HEK293 (cell line): ENCODE results near the gene PYGM.
A peak's percentile ranks its signal among the peaks of the same experiment; 100 is the strongest.

Experiments
- CTCF ChIA-PET: fragments of 350-600 bp; formaldehyde crosslinking; extraction: SDS; loops from one replicate; lab custom pipeline; 2021; ENCODE audit warnings: antibody characterized with exemption; lab: Yijun Ruan, JAX
- POLR2A ChIA-PET: fragments of 300-600 bp; formaldehyde crosslinking; extraction: SDS; loops from one replicate; lab custom pipeline; 2020; ENCODE audit warnings: antibody characterized with exemption, inconsistent platforms; lab: Yijun Ruan, JAX
- H3K27ac ChIP-seq: fragments of 200-500 bp; sonication (Bioruptor generic); 2 replicates; pipeline ENCODE4 v1.5.1; 2014; ENCODE audit warnings: low read depth, low read length, control low read depth, inconsistent platforms; ENCODE audit errors: extremely low read depth
- H3K36me3 ChIP-seq, 2 experiments: fragments of 200-500 bp in 1 of 2; sonication (Bioruptor generic) in 1 of 2; 1 replicate in 1 of 2; 2 replicates in 1 of 2; pipeline ENCODE4 v1.5.1; 2014 to 2017; ENCODE audit warnings: inconsistent platforms in 2 of 2, low read length in 2 of 2; ENCODE audit not compliant: control insufficient read depth in 2 of 2, insufficient read depth in 1 of 2
- H3K4me1 ChIP-seq: fragments of 200-500 bp; sonication (Bioruptor generic); 2 replicates; pipeline ENCODE4 v1.5.1; 2014; ENCODE audit warnings: mild to moderate bottlenecking, low read length, inconsistent platforms; ENCODE audit not compliant: control insufficient read depth, insufficient read depth
- H3K4me3 ChIP-seq: 2 replicates; pipeline ENCODE4 v1.5.1; 2011; ENCODE audit warnings: low read depth, mild to moderate bottlenecking, control low read depth, low read length, moderate library complexity
- H3K9me3 ChIP-seq: fragments of 200-500 bp; sonication (Bioruptor generic); 2 replicates; pipeline ENCODE4 v1.5.1; 2014; ENCODE audit warnings: low read depth, low read length, inconsistent platforms; ENCODE audit not compliant: control insufficient read depth, insufficient read depth
- EGR2 ChIP-seq: fragments of 450-650 bp; formaldehyde crosslinking; IDR thresholded peaks from 2 replicates; pipeline ENCODE4 v1.5.1; 2016; ENCODE audit warnings: low read depth, missing biosample characterization, missing genetic modification characterization
- FEZF1 ChIP-seq: fragments of 450-650 bp; formaldehyde crosslinking; IDR thresholded peaks from 2 replicates; pipeline ENCODE4 v1.5.1; 2016; ENCODE audit warnings: missing biosample characterization, missing genetic modification characterization
- GLIS1 ChIP-seq: fragments of 450-650 bp; formaldehyde crosslinking; IDR thresholded peaks from 2 replicates; pipeline ENCODE4 v1.5.1; 2016; ENCODE audit warnings: missing biosample characterization, missing genetic modification characterization
- GLIS2 ChIP-seq: fragments of 450-650 bp; formaldehyde crosslinking; IDR thresholded peaks from 2 replicates; pipeline ENCODE4 v1.5.1; 2016; ENCODE audit warnings: missing biosample characterization, missing genetic modification characterization
- HOXC10 ChIP-seq: sonication (generic); formaldehyde crosslinking; IDR thresholded peaks from 2 replicates; pipeline ENCODE4 v1.8.1; 2023; ENCODE audit warnings: mild to moderate bottlenecking, missing genetic modification reagents
- KLF8 ChIP-seq: fragments of 450-650 bp; formaldehyde crosslinking; IDR thresholded peaks from 2 replicates; pipeline ENCODE4 v1.5.1; 2016; ENCODE audit warnings: missing biosample characterization, missing genetic modification characterization
- MEIS1 ChIP-seq: sonication (generic); formaldehyde crosslinking; IDR thresholded peaks from 2 replicates; pipeline ENCODE4 v1.8.1; 2022; ENCODE audit warnings: missing genetic modification reagents, mild to moderate bottlenecking, borderline replicate concordance
- ZBTB48 ChIP-seq: fragments of 450-650 bp; formaldehyde crosslinking; IDR thresholded peaks from 2 replicates; pipeline ENCODE4 v1.5.1; 2016; ENCODE audit warnings: missing biosample characterization, missing genetic modification characterization
- ZFHX2 ChIP-seq: fragments of 450-650 bp; formaldehyde crosslinking; conservative IDR thresholded peaks from 2 replicates; pipeline ENCODE4 v1.5.1; 2016; ENCODE audit warnings: missing biosample characterization, missing genetic modification characterization
- ZIC2 ChIP-seq: fragments of 450-650 bp; formaldehyde crosslinking; IDR thresholded peaks from 2 replicates; pipeline ENCODE4 v1.5.1; 2016; ENCODE audit warnings: missing biosample characterization, missing genetic modification characterization
- ZNF146 ChIP-seq: fragments of 450-650 bp; formaldehyde crosslinking; IDR thresholded peaks from 2 replicates; pipeline ENCODE4 v1.5.1; 2016; ENCODE audit warnings: missing biosample characterization, missing genetic modification characterization
- ZNF19 ChIP-seq: fragments of 450-650 bp; formaldehyde crosslinking; IDR thresholded peaks from 2 replicates; pipeline ENCODE4; 2016; ENCODE audit warnings: missing biosample characterization, missing genetic modification characterization, low read depth
- ZNF239 ChIP-seq: fragments of 450-650 bp; formaldehyde crosslinking; IDR thresholded peaks from 2 replicates; pipeline ENCODE4 v1.5.1; 2016; ENCODE audit warnings: missing biosample characterization, missing genetic modification characterization
- ZNF366 ChIP-seq: fragments of 450-650 bp; formaldehyde crosslinking; conservative IDR thresholded peaks from 2 replicates; pipeline ENCODE4 v1.5.1; 2016; ENCODE audit warnings: missing biosample characterization, missing genetic modification characterization
- ZNF473 ChIP-seq: fragments of 450-650 bp; formaldehyde crosslinking; IDR thresholded peaks from 2 replicates; pipeline ENCODE4 v1.5.1; 2017; ENCODE audit warnings: missing biosample characterization, missing genetic modification characterization
- ZNF514 ChIP-seq: fragments of 450-650 bp; formaldehyde crosslinking; IDR thresholded peaks from 2 replicates; pipeline ENCODE4 v1.5.1; 2016; ENCODE audit warnings: missing biosample characterization, missing genetic modification characterization
- ZNF561 ChIP-seq: fragments of 450-650 bp; IDR thresholded peaks from 2 replicates; pipeline ENCODE4 v1.5.1; 2018; ENCODE audit warnings: missing biosample characterization, missing genetic modification characterization, borderline replicate concordance
- ZNF626 ChIP-seq: fragments of 450-650 bp; sonication (Bioruptor Pico); formaldehyde crosslinking; IDR thresholded peaks from 2 replicates; pipeline ENCODE4 v1.5.1; 2018; ENCODE audit warnings: missing biosample characterization, missing genetic modification characterization, inconsistent platforms
- ZSCAN23 ChIP-seq: fragments of 450-650 bp; formaldehyde crosslinking; IDR thresholded peaks from 2 replicates; pipeline ENCODE4 v1.5.1; 2016; ENCODE audit warnings: missing biosample characterization, missing genetic modification characterization
- TF ChIP-seq, protein P1 (sequence below): fragments of 450-650 bp; formaldehyde crosslinking; IDR thresholded peaks from 2 replicates; pipeline ENCODE4 v1.5.1; 2016; ENCODE audit warnings: missing biosample characterization, missing genetic modification characterization
- TF ChIP-seq, protein P2 (sequence below): fragments of 450-650 bp; formaldehyde crosslinking; IDR thresholded peaks from 2 replicates; pipeline ENCODE4 v1.5.1; 2016; ENCODE audit warnings: missing biosample characterization, missing genetic modification characterization
- TF ChIP-seq, protein P3 (sequence below): sonication (generic); formaldehyde crosslinking; IDR thresholded peaks from 2 replicates; pipeline ENCODE4 v1.8.1; 2022; ENCODE audit warnings: mild to moderate bottlenecking, moderate library complexity, missing genetic modification reagents
- TF ChIP-seq, protein P4 (sequence below): fragments of 450-650 bp; IDR thresholded peaks from 2 replicates; pipeline ENCODE4 v1.5.1; 2018; ENCODE audit warnings: missing biosample characterization, mild to moderate bottlenecking, missing genetic modification characterization

PYGM gene

DNA sequence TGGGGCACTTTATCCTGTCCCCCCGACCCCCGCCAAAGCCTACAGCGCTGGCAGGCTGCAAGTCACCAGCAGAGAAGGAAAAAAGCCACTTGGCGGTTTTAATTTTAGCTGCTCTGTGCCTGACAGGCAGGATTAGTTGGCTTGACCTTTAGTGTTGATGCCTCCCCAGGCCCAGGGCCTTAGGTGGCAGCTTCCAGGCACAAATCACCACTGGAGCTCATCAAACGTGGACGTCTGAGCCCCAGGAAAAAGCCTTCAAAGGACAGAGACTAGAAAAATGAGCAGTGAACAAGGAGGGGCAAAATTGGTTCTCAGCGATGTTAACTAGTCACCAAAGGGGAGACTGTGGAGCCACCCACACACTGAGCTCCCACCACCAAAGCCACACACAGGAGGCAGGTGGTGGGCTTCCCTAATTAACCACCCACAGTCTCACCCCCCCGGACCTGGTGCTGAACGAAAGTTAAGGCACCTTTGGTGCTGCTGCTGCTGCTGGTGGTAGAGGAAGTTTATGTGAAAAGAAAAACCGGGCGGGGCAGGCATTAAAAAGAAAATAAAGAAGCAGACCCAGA is 4.4 kb upstream of the PYGM start:
- H3K4me3 ChIP-seq: no peak overlapping the region
- no peak for TF ChIP-seq ZNF561
- TF ChIP-seq ZFHX2 (tag by site-specific recombination): peak; percentile 89
- TF ChIP-seq ZNF366: no peak
- TF ChIP-seq ZNF473 (tag by site-specific recombination): no peak
- no peak for TF ChIP-seq ZNF19 (tag by site-specific recombination)
- TF ChIP-seq ZNF146 (tag by site-specific recombination): no peak
- peak; percentile 91 for TF ChIP-seq GLIS1 (tag by site-specific recombination)
- no peak for TF ChIP-seq ZNF626 (tag by site-specific recombination)
- TF ChIP-seq MEIS1 (CRISPR knock-in tag): no peak
- TF ChIP-seq EGR2 (tag by site-specific recombination): peak; percentile 89
- TF ChIP-seq, protein P1, sequence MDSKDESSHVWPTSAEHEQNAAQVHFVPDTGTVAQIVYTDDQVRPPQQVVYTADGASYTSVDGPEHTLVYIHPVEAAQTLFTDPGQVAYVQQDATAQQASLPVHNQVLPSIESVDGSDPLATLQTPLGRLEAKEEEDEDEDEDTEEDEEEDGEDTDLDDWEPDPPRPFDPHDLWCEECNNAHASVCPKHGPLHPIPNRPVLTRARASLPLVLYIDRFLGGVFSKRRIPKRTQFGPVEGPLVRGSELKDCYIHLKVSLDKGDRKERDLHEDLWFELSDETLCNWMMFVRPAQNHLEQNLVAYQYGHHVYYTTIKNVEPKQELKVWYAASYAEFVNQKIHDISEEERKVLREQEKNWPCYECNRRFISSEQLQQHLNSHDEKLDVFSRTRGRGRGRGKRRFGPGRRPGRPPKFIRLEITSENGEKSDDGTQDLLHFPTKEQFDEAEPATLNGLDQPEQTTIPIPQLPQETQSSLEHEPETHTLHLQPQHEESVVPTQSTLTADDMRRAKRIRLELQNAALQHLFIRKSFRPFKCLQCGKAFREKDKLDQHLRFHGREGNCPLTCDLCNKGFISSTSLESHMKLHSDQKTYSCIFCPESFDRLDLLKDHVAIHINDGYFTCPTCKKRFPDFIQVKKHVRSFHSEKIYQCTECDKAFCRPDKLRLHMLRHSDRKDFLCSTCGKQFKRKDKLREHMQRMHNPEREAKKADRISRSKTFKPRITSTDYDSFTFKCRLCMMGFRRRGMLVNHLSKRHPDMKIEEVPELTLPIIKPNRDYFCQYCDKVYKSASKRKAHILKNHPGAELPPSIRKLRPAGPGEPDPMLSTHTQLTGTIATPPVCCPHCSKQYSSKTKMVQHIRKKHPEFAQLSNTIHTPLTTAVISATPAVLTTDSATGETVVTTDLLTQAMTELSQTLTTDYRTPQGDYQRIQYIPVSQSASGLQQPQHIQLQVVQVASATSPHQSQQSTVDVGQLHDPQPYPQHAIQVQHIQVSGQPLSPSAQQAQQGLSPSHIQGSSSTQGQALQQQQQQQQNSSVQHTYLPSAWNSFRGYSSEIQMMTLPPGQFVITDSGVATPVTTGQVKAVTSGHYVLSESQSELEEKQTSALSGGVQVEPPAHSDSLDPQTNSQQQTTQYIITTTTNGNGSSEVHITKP (tag by site-specific recombination): 0 out of 2 replicates have a peak, but pooled peaks have one; percentile 28
- TF ChIP-seq ZSCAN23: no peak
- no peak for TF ChIP-seq ZNF514 (tag by site-specific recombination)
- TF ChIP-seq FEZF1: peak; percentile 28
- TF ChIP-seq, protein P2, sequence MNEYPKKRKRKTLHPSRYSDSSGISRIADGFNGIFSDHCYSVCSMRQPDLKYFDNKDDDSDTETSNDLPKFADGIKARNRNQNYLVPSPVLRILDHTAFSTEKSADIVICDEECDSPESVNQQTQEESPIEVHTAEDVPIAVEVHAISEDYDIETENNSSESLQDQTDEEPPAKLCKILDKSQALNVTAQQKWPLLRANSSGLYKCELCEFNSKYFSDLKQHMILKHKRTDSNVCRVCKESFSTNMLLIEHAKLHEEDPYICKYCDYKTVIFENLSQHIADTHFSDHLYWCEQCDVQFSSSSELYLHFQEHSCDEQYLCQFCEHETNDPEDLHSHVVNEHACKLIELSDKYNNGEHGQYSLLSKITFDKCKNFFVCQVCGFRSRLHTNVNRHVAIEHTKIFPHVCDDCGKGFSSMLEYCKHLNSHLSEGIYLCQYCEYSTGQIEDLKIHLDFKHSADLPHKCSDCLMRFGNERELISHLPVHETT (tag by site-specific recombination): no peak
- no peak for TF ChIP-seq ZNF239
- peak; percentile 55 for TF ChIP-seq ZIC2 (tag by site-specific recombination)
- no peak for TF ChIP-seq KLF8 (tag by site-specific recombination)
- TF ChIP-seq GLIS2 (tag by site-specific recombination): 0 out of 2 replicates have a peak, but pooled peaks have one; percentile 3
- TF ChIP-seq, protein P3, sequence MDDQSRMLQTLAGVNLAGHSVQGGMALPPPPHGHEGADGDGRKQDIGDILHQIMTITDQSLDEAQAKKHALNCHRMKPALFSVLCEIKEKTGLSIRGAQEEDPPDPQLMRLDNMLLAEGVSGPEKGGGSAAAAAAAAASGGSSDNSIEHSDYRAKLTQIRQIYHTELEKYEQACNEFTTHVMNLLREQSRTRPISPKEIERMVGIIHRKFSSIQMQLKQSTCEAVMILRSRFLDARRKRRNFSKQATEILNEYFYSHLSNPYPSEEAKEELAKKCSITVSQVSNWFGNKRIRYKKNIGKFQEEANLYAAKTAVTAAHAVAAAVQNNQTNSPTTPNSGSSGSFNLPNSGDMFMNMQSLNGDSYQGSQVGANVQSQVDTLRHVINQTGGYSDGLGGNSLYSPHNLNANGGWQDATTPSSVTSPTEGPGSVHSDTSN (CRISPR knock-in tag): no peak
- TF ChIP-seq HOXC10 (CRISPR knock-in tag): no peak
- no peak for TF ChIP-seq ZBTB48 (tag by site-specific recombination)
- TF ChIP-seq, protein P4, sequence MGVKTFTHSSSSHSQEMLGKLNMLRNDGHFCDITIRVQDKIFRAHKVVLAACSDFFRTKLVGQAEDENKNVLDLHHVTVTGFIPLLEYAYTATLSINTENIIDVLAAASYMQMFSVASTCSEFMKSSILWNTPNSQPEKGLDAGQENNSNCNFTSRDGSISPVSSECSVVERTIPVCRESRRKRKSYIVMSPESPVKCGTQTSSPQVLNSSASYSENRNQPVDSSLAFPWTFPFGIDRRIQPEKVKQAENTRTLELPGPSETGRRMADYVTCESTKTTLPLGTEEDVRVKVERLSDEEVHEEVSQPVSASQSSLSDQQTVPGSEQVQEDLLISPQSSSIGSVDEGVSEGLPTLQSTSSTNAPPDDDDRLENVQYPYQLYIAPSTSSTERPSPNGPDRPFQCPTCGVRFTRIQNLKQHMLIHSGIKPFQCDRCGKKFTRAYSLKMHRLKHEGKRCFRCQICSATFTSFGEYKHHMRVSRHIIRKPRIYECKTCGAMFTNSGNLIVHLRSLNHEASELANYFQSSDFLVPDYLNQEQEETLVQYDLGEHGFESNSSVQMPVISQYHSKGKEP (tag by site-specific recombination): no peak
- peaks cover 7% of the 10 kb centered on the region for H3K4me1 ChIP-seq
- H3K9me3 ChIP-seq: no peaks in the 10 kb centered on the region
- H3K27ac ChIP-seq: peak overlapping the region; percentile 18
- ChIA-PET POLR2A (interaction anchor here (0.9 to 5.8 kb wide), 5 partner anchors 8 to 28 kb away, joined by 3 to 42 read pairs (median 4); partner anchors contain the start of gene SF1), CTCF (interaction anchor here (0.7 to 4.0 kb wide), 6 partner anchors 10 to 129 kb away, joined by 3 to 22 read pairs (median 4); partner anchors contain the start of gene RASGRP2)
- H3K36me3 ChIP-seq: peaks cover 0 to 73% of the 10 kb centered on the region in 2 experiments; a peak in 2 of 3 replicates
